ENCODE results near the gene INF2. TPM values are rescaled to one million over a fixed set of nuclear protein-coding genes. Genes with fewer than 3 reads are reported as not detected.

INF2 gene
- total RNA-seq, 4 donors from 2014 or later, result 187 to 510 (median 205) TPM

GRCh38 chr14:104715871-104716270 is 26.5 kb downstream of the INF2 start:
- intact Hi-C loops (cut with DNase I; ENCODE audit: low total_unique reads), result no loop called here
- no peak for DNase-seq
- 97% methylated on average over 7 of the region's 12 CpGs; no CpG with 5 or more reads in 1 of the 2 donors for WGBS, 2 donors (ENCODE audit: low coverage in 1 of 2)
- Histone ChIP-seq H3K9me3 (no peaks in the 10 kb centered on the region), H3K27me3 (no peaks in the 10 kb centered on the region), H3K4me1 (no peaks in the 10 kb centered on the region), H3K27ac (no peak overlapping the region), H3K36me3 (peaks cover 0 to 34% (median 15%) of the 10 kb centered on the region in 4 donors), H3K4me3 (no peak overlapping the region)
- no peak for TF ChIP-seq POLR2AphosphoS5 (IDR thresholded peaks at IDR 0.05)
- no peak for TF ChIP-seq CTCF (IDR thresholded peaks at IDR 0.05)
- TF ChIP-seq EP300 (IDR thresholded peaks at IDR 0.05; ENCODE audit: low read depth), result no peak
- no peak for TF ChIP-seq POLR2A (IDR thresholded peaks at IDR 0.05)
- in situ Hi-C loops (cut with MboI; ENCODE audit: low pct_ligation_motif_present in 1 of 4, low pct_unique_long_range_greater_than_20kb in 1 of 4, low sequenced_read_pairs in 3 of 4), result loop anchor here in 1 of 4 donors (10.0 kb wide), 1 partner anchor 71 kb away; no protein-coding TSS in a partner anchor

- no peak for TF ChIP-seq EP300 (IDR thresholded peaks at IDR 0.05; ENCODE audit: low read depth)
- no peak for TF ChIP-seq POLR2AphosphoS5 (IDR thresholded peaks at IDR 0.05)
- no peak for TF ChIP-seq POLR2A (IDR thresholded peaks at IDR 0.05)
- TF ChIP-seq CTCF (IDR thresholded peaks at IDR 0.05), result no peak
- Histone ChIP-seq H3K9me3 (no peaks in the 10 kb centered on the region), H3K27me3 (no peaks in the 10 kb centered on the region), H3K27ac (no peak overlapping the region), H3K36me3 (peaks cover 0 to 29% (median 10%) of the 10 kb centered on the region in 4 donors), H3K4me3 (no peak overlapping the region), H3K4me1 (peaks cover under 1 to 5% (median 3%) of the 10 kb centered on the region in 4 donors)
- DNase-seq, result no peak
- in situ Hi-C loops (cut with MboI; ENCODE audit: low pct_ligation_motif_present in 1 of 4, low pct_unique_long_range_greater_than_20kb in 1 of 4, low sequenced_read_pairs in 3 of 4) (loop anchor here in 1 of 4 donors (10.0 kb wide), 1 partner anchor 72 kb away; no protein-coding TSS in a partner anchor), intact Hi-C loops (cut with DNase I; ENCODE audit: low total_unique reads) (no loop called here)
- 91 to 92% methylated on average over 4 to 22 of the region's 22 CpGs for WGBS, 2 donors (ENCODE audit: low coverage in 1 of 2)
These were observed 27.7 kb downstream of the INF2 start for GRCh38 chr14:104717137-104717536.

- Histone ChIP-seq H3K27me3 (no peaks in the 10 kb centered on the region), H3K9me3 (no peaks in the 10 kb centered on the region), H3K4me3 (no peak overlapping the region), H3K36me3 (peaks cover 0 to 24% (median 10%) of the 10 kb centered on the region in 4 donors), H3K27ac (no peak overlapping the region), H3K4me1 (peaks cover 6 to 9% (median 8%) of the 10 kb centered on the region in 4 donors)
- intact Hi-C loops (cut with DNase I; ENCODE audit: low total_unique reads) (no loop called here), in situ Hi-C loops (cut with MboI; ENCODE audit: low pct_ligation_motif_present in 1 of 4, low pct_unique_long_range_greater_than_20kb in 1 of 4, low sequenced_read_pairs in 3 of 4) (loop anchor here in 1 of 4 donors (10.0 kb wide), 1 partner anchor 73 kb away; no protein-coding TSS in a partner anchor)
- DNase-seq, result no peak
- 60% methylated on average over 19 of the region's 20 CpGs; no CpG with 5 or more reads in 1 of the 2 donors for WGBS, 2 donors (ENCODE audit: low coverage in 1 of 2)
- no peak for TF ChIP-seq EP300 (IDR thresholded peaks at IDR 0.05; ENCODE audit: low read depth)
- no peak for TF ChIP-seq POLR2A (IDR thresholded peaks at IDR 0.05)
- TF ChIP-seq POLR2AphosphoS5 (IDR thresholded peaks at IDR 0.05), result no peak
- no peak for TF ChIP-seq CTCF (IDR thresholded peaks at IDR 0.05)
These were observed 28.2 kb downstream of the INF2 start for GRCh38 chr14:104717646-104718045.

GRCh38 chr14:104718147-104718546 is 28.7 kb downstream of the INF2 start:
- TF ChIP-seq POLR2A (IDR thresholded peaks at IDR 0.05) (no peak), CTCF (IDR thresholded peaks at IDR 0.05) (no peak), EP300 (IDR thresholded peaks at IDR 0.05; ENCODE audit: low read depth) (no peak), POLR2AphosphoS5 (IDR thresholded peaks at IDR 0.05) (no peak)

More at GRCh38 chr14:104718147-104718546, 28.7 kb downstream of the INF2 start:
- no peak for DNase-seq
- 87% methylated on average over 10 of the region's 10 CpGs; no CpG with 5 or more reads in 1 of the 2 donors for WGBS, 2 donors (ENCODE audit: low coverage in 1 of 2)
- no peak overlapping the region for H3K4me3 ChIP-seq
- H3K27me3 ChIP-seq, result no peaks in the 10 kb centered on the region
- H3K9me3 ChIP-seq, result no peaks in the 10 kb centered on the region
- intact Hi-C loops (cut with DNase I; ENCODE audit: low total_unique reads), result no loop called here
- peaks cover 10 to 13% (median 13%) of the 10 kb centered on the region in 4 donors for H3K4me1 ChIP-seq
- in situ Hi-C loops (cut with MboI; ENCODE audit: low pct_ligation_motif_present in 1 of 4, low pct_unique_long_range_greater_than_20kb in 1 of 4, low sequenced_read_pairs in 3 of 4), result loop anchor here in 1 of 4 donors (10.0 kb wide), 1 partner anchor 73 kb away; no protein-coding TSS in a partner anchor
- H3K27ac ChIP-seq, result no peak overlapping the region
- H3K36me3 ChIP-seq, result peaks cover 0 to 19% (median 7%) of the 10 kb centered on the region in 4 donors

Measured in transverse colon (tissue), 4 donors.